DMS79 (cell line): ENCODE measurements around the gene UVSSA.

Source experiments
- DNase-seq: peaks from one replicate; lab custom pipeline; 2025; lab: John Stamatoyannopoulos, UW

Gene UVSSA

GRCh38 chr4:1407657-1408333 is 60.8 kb downstream of the UVSSA start:
- no peak for DNase-seq

- DNase-seq: no peak
Observed at GRCh38 chr4:1408418-1408817, 61.4 kb downstream of the UVSSA start.

- DNase-seq: no peak
Observed at GRCh38 chr4:1409079-1409478, 62.1 kb downstream of the UVSSA start.

GRCh38 chr4:1409491-1410425 is 62.8 kb downstream of the UVSSA start:
- DNase-seq: no peak

- DNase-seq: no peak
Observed at GRCh38 chr4:1410491-1411325, 63.7 kb downstream of the UVSSA start.

GRCh38 chr4:1411436-1412375 is 64.7 kb downstream of the UVSSA start:
- no peak for DNase-seq

GRCh38 chr4:1412376-1413203 is 65.6 kb downstream of the UVSSA start:
- DNase-seq: no peak

- no peak for DNase-seq
Observed at GRCh38 chr4:1413204-1413663, 66.2 kb downstream of the UVSSA start.

- DNase-seq: no peak
Observed at GRCh38 chr4:1413687-1414479, 66.9 kb downstream of the UVSSA start.

GRCh38 chr4:1414831-1415680 is 68.0 kb downstream of the UVSSA start:
- DNase-seq: no peak

GRCh38 chr4:1415681-1415981 is 68.6 kb downstream of the UVSSA start:
- DNase-seq: no peak

GRCh38 chr4:1416051-1416947 is 69.3 kb downstream of the UVSSA start:
- DNase-seq: no peak

GRCh38 chr4:1416948-1417260 is 69.9 kb downstream of the UVSSA start:
- no peak for DNase-seq

GRCh38 chr4:1417522-1418390 is 70.7 kb downstream of the UVSSA start:
- DNase-seq: no peak

GRCh38 chr4:1418494-1419285 is 71.7 kb downstream of the UVSSA start:
- DNase-seq: no peak

GRCh38 chr4:1419708-1420107 is 72.7 kb downstream of the UVSSA start:
- no peak for DNase-seq
